OCI-LY1 (cell line): ENCODE results near the gene MAN1A1.

ENCODE experiments used
- EZH2 ChIP-seq: fragments of 200-600 bp; sonication (generic), shearing (Covaris generic); IDR thresholded peaks from 2 replicates; pipeline ENCODE4 v1.8.0; 2017; ENCODE audit warnings: borderline replicate concordance, mixed run types, mild to moderate bottlenecking, antibody characterized with exemption, low read length, moderate library complexity, mixed read lengths
- TF ChIP-seq, protein P1 (sequence below): fragments of 200-600 bp; sonication (generic), shearing (Covaris generic); IDR thresholded peaks from 2 replicates; pipeline ENCODE4 v1.5.1; 2017; ENCODE audit warnings: mild to moderate bottlenecking, antibody characterized with exemption, low read length, moderate library complexity, mixed read lengths

DNA sequence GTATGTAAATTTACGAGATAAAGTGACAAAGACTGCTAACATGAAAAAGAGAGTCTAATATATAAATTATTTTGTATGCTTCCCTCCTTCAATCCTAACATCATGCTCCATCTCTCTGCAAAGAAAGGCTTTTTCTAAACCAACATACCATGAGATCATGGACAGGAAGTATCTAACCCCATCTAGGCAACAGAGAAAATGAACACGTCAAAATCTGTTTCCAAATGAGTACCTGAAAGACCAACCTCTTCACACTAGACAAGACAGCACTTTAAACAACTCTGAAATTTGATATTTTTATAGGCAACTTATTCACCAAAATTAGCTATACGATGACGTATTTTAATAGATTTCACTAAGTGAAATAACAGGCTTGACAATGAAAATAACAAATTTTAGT is 54.6 kb downstream of the MAN1A1 start:
- TF ChIP-seq, protein P1, sequence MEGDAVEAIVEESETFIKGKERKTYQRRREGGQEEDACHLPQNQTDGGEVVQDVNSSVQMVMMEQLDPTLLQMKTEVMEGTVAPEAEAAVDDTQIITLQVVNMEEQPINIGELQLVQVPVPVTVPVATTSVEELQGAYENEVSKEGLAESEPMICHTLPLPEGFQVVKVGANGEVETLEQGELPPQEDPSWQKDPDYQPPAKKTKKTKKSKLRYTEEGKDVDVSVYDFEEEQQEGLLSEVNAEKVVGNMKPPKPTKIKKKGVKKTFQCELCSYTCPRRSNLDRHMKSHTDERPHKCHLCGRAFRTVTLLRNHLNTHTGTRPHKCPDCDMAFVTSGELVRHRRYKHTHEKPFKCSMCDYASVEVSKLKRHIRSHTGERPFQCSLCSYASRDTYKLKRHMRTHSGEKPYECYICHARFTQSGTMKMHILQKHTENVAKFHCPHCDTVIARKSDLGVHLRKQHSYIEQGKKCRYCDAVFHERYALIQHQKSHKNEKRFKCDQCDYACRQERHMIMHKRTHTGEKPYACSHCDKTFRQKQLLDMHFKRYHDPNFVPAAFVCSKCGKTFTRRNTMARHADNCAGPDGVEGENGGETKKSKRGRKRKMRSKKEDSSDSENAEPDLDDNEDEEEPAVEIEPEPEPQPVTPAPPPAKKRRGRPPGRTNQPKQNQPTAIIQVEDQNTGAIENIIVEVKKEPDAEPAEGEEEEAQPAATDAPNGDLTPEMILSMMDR: no peak
- no peak for TF ChIP-seq EZH2
